ENCODE data around the gene CSDE1.

The CSDE1 gene

GRCh38 chr1:114668373-114668772 lies 89.4 kb downstream of the CSDE1 start:
- DNase-seq (ENCODE audit: low read depth in 1 of 2, low spot score in 1 of 2), result no peak

DNA sequence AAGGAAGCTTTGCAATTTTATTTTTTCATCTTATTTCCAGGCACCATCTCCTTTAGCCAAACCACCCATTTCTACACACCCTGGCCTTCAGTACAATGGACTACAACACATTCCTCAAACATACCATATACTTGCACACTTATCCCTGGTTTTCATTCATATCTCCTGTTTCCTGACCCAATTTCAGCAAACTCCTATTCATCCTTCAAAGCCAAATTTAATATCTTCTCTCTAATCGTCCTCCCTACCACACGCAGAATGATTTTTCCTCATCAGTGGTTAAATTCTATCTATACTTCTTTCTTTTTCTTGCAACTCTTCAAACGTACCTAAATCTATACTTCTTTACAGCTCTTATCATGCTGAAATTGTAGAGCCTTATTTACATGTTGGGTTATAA lies 90.8 kb downstream of the CSDE1 start:
- no peak for DNase-seq (ENCODE audit: low read depth in 1 of 2, low spot score in 1 of 2)

Measured in stimulated activated CD4-positive, alpha-beta T cell treated with anti-CD3 and anti-CD28 coated beads, Interleukin-15, amount 100 ng/mL, for 1 hour (primary cell).